Renal cortex interstitium (tissue), 11 donors: ENCODE results near the gene CTSE. TPM values are rescaled to one million over a fixed set of nuclear protein-coding genes. Genes with fewer than 3 reads are reported as not detected.

Experiments used
- DNase-seq, 11 donors: peaks; one replicate each; pipeline ENCODE4 v3.0.0-alpha.2; 2013; ENCODE audit warnings: low read depth in 9 of 11, low spot score in 4 of 11; ENCODE audit errors: extremely low read depth in 1 of 11
- polyA plus RNA-seq, 3 donors: library from polyadenylated mRNA; unstranded; fragments of 120-200 nt; gene quantifications; one replicate each; pipeline ENCODE4 v1.2.1, GENCODE V29; 2013; ENCODE audit not compliant: insufficient read length in 3 of 3

The CTSE gene
- polyA plus RNA-seq, 3 donors: 0.10 to 0.23 (median 0.22) TPM

- peak in 9 of 11 donors; percentile 48 to 68 (median 63) for DNase-seq
These were observed 46.2 kb downstream of the CTSE start for GRCh38 chr1:205977402-205978014.

GRCh38 chr1:205976708-205977401 is 46.8 kb downstream of the CTSE start:
- DNase-seq: peak in 4 of 11 donors; percentile 38 to 42 (median 41)

GRCh38 chr1:205976036-205976435 is 47.7 kb downstream of the CTSE start:
- DNase-seq: no peak

GRCh38 chr1:205975387-205975998 is 48.2 kb downstream of the CTSE start:
- no peak for DNase-seq

- DNase-seq: no peak
These were observed 49.0 kb downstream of the CTSE start for GRCh38 chr1:205974712-205975111.

GRCh38 chr1:205973377-205974232 is 50.1 kb downstream of the CTSE start:
- DNase-seq: no peak

- no peak for DNase-seq
These were observed 51.1 kb downstream of the CTSE start for GRCh38 chr1:205972491-205973168.

GRCh38 chr1:205972081-205972480 is 51.6 kb downstream of the CTSE start:
- no peak for DNase-seq

GRCh38 chr1:205971082-205971481 is 52.6 kb downstream of the CTSE start:
- no peak for DNase-seq

GRCh38 chr1:205970486-205970885 is 53.2 kb downstream of the CTSE start:
- DNase-seq: peak in 1 of 11 donors; percentile 27

- no peak for DNase-seq
These were observed 54.5 kb downstream of the CTSE start for GRCh38 chr1:205969229-205969628.

GRCh38 chr1:205967554-205968335 is 56.0 kb downstream of the CTSE start:
- no peak for DNase-seq

GRCh38 chr1:205965036-205965884 is 58.4 kb downstream of the CTSE start:
- no peak for DNase-seq

- no peak for DNase-seq
These were observed 60.1 kb downstream of the CTSE start for GRCh38 chr1:205963352-205964155.

GRCh38 chr1:205962821-205963221 is 60.9 kb downstream of the CTSE start:
- DNase-seq: no peak

- DNase-seq: peak in 1 of 11 donors; percentile 24
These were observed 61.5 kb downstream of the CTSE start for GRCh38 chr1:205961991-205962820.
